Measurements from ENCODE around the gene NTM. TPM values are rescaled to one million over a fixed set of nuclear protein-coding genes. Genes with fewer than 3 reads are reported as not detected.

Gene NTM
- total RNA-seq, 2 donors from 2014 or later = 19.1 to 44.7 TPM

GRCh38 chr11:131447277-131447815 is 76.9 kb downstream of the NTM start:
- Histone ChIP-seq H3K27ac (no peak overlapping the region), H3K27me3 (no peaks in the 10 kb centered on the region), H3K9me3 (no peaks in the 10 kb centered on the region), H3K36me3 (no peaks in the 10 kb centered on the region), H3K4me3 (no peak overlapping the region), H3K4me1 (no peaks in the 10 kb centered on the region)
- no peak for TF ChIP-seq CTCF (IDR thresholded peaks at IDR 0.05)
- DNase-seq (ENCODE audit: low spot score) = no peak

- H3K4me3 ChIP-seq = no peak overlapping the region
- H3K4me1 ChIP-seq = no peaks in the 10 kb centered on the region
- TF ChIP-seq CTCF (IDR thresholded peaks at IDR 0.05) = no peak
- H3K27me3 ChIP-seq = no peaks in the 10 kb centered on the region
- no peak overlapping the region for H3K27ac ChIP-seq
- no peak for DNase-seq (ENCODE audit: low spot score)
- H3K36me3 ChIP-seq = no peaks in the 10 kb centered on the region
- no peaks in the 10 kb centered on the region for H3K9me3 ChIP-seq
These were observed 77.5 kb downstream of the NTM start for GRCh38 chr11:131447898-131448297.

GRCh38 chr11:131449036-131450019 is 78.9 kb downstream of the NTM start:
- TF ChIP-seq CTCF (IDR thresholded peaks at IDR 0.05) = no peak
- no peaks in the 10 kb centered on the region for H3K9me3 ChIP-seq
- no peaks in the 10 kb centered on the region for H3K27me3 ChIP-seq
- DNase-seq (ENCODE audit: low spot score) = peak; percentile 26
- H3K36me3 ChIP-seq = no peaks in the 10 kb centered on the region
- no peak overlapping the region for H3K4me3 ChIP-seq
- H3K27ac ChIP-seq = no peak overlapping the region
- no peaks in the 10 kb centered on the region for H3K4me1 ChIP-seq

- H3K4me1 ChIP-seq = no peaks in the 10 kb centered on the region
- H3K9me3 ChIP-seq = no peaks in the 10 kb centered on the region
- no peak overlapping the region for H3K4me3 ChIP-seq
- H3K27ac ChIP-seq = no peak overlapping the region
- no peaks in the 10 kb centered on the region for H3K27me3 ChIP-seq
- no peaks in the 10 kb centered on the region for H3K36me3 ChIP-seq
- no peak for DNase-seq (ENCODE audit: low spot score)
- no peak for TF ChIP-seq CTCF (IDR thresholded peaks at IDR 0.05)
These were observed 84.1 kb downstream of the NTM start for GRCh38 chr11:131454490-131454889.

- H3K27me3 ChIP-seq = no peaks in the 10 kb centered on the region
- H3K4me3 ChIP-seq = no peak overlapping the region
- H3K36me3 ChIP-seq = no peaks in the 10 kb centered on the region
- DNase-seq (ENCODE audit: low spot score) = peak; percentile 49
- no peak for TF ChIP-seq CTCF (IDR thresholded peaks at IDR 0.05)
- no peaks in the 10 kb centered on the region for H3K9me3 ChIP-seq
- no peaks in the 10 kb centered on the region for H3K4me1 ChIP-seq
- no peak overlapping the region for H3K27ac ChIP-seq
These were observed 84.6 kb downstream of the NTM start for GRCh38 chr11:131454989-131455388.
